HFFc6 (cell line): Measurements from ENCODE around the gene CA14. TPM values are rescaled to one million over a fixed set of nuclear protein-coding genes. Genes with fewer than 3 reads are reported as not detected.
A peak's percentile ranks its signal among the peaks of the same experiment; 100 is the strongest.

Experiments used
- DNase-seq: peaks from one replicate; pipeline ENCODE4 v3.0.0-alpha.2; 2018
- H3K27ac Mint-ChIP-seq: 2 replicates; pipeline ENCODE4 v1.8.0; 2020; ENCODE audit warnings: mild to moderate bottlenecking, mixed read lengths
- H3K27me3 Mint-ChIP-seq: 2 replicates; pipeline ENCODE4 v1.8.0; 2021; ENCODE audit warnings: mild to moderate bottlenecking, moderate library complexity, mixed read lengths; ENCODE audit not compliant: insufficient read depth
- H3K36me3 Mint-ChIP-seq: 2 replicates; pipeline ENCODE4 v1.8.0; 2021; ENCODE audit warnings: low read depth, mixed read lengths
- H3K4me1 Mint-ChIP-seq: 2 replicates; pipeline ENCODE4 v1.8.0; 2020; ENCODE audit warnings: low read depth, mixed read lengths
- H3K4me3 Mint-ChIP-seq: 2 replicates; pipeline ENCODE4 v1.8.0; 2020; ENCODE audit warnings: mild to moderate bottlenecking, moderate library complexity, mixed read lengths
- H3K9me3 Mint-ChIP-seq: 2 replicates; pipeline ENCODE4 v1.8.0; 2020; ENCODE audit warnings: mild to moderate bottlenecking, mixed read lengths
- CTCF ChIP-seq: fragments of 200-600 bp; sonication (generic); IDR thresholded peaks from 2 replicates; pipeline ENCODE4 v1.5.0; 2021; ENCODE audit warnings: antibody characterized with exemption, mild to moderate bottlenecking
- total RNA-seq, 6 experiments: library from RNA; stranded (reverse); fragmentation: NEBNext Ultra II Directional; extraction: Animal tissue kit (Norgen Biotek cat#: 25700); gene quantifications; 2 replicates in 1 of 6; 3 replicates in 5 of 6; pipeline ENCODE4 v1.2.3, GENCODE V29; 2021

Gene CA14
- total RNA-seq, 6 experiments from 2014 or later = not detected

- peaks cover 3% of the 10 kb centered on the region for H3K27me3 Mint-ChIP-seq
- peaks cover 34% of the 10 kb centered on the region for H3K4me1 Mint-ChIP-seq
- peak overlapping the region; percentile 76; the same call in 1 of the 2 replicates for H3K4me3 Mint-ChIP-seq
- peak overlapping the region; percentile 70 for H3K27ac Mint-ChIP-seq
- no peak for TF ChIP-seq CTCF
- peaks cover 4% of the 10 kb centered on the region; the same call in 1 of the 2 replicates for H3K36me3 Mint-ChIP-seq
- no peak for DNase-seq
- no peaks in the 10 kb centered on the region for H3K9me3 Mint-ChIP-seq
These were observed 15.7 kb downstream of the CA14 start for GRCh38 chr1:150273311-150273710.

GRCh38 chr1:150280138-150280707 is 22.6 kb downstream of the CA14 start:
- Mint-ChIP-seq H3K27ac (peak overlapping the region; percentile 98), H3K9me3 (peaks cover 4% of the 10 kb centered on the region), H3K4me3 (peak overlapping the region; percentile 94), H3K27me3 (no peaks in the 10 kb centered on the region; the same call in 1 of the 2 replicates), H3K4me1 (peaks cover 42% of the 10 kb centered on the region), H3K36me3 (peaks cover 5% of the 10 kb centered on the region; the same call in 1 of the 2 replicates)
- DNase-seq = no peak
- no peak for TF ChIP-seq CTCF

- Mint-ChIP-seq H3K36me3 (peaks cover 5% of the 10 kb centered on the region; the same call in 1 of the 2 replicates), H3K9me3 (peaks cover 4% of the 10 kb centered on the region), H3K27me3 (no peaks in the 10 kb centered on the region; the same call in 1 of the 2 replicates), H3K4me1 (peaks cover 42% of the 10 kb centered on the region), H3K4me3 (peak overlapping the region; percentile 94), H3K27ac (peak overlapping the region; percentile 98)
- peak; percentile 62 for DNase-seq
- TF ChIP-seq CTCF = peak; percentile 87
These were observed 23.7 kb downstream of the CA14 start for GRCh38 chr1:150281221-150281757.

GRCh38 chr1:150281758-150282557 is 24.4 kb downstream of the CA14 start, which contains the start of gene CIART:
Gene CIART, plus strand, starts transcription at chr1:150282554. Its CDS starts 714 bp downstream, at chr1:150283268.
- H3K27me3 Mint-ChIP-seq = no peaks in the 10 kb centered on the region; the same call in 1 of the 2 replicates
- TF ChIP-seq CTCF = no peak
- DNase-seq = peak; percentile 100
- peaks cover 5% of the 10 kb centered on the region; the same call in 1 of the 2 replicates for H3K36me3 Mint-ChIP-seq
- H3K27ac Mint-ChIP-seq = peak within 1 kb of the TSS; percentile 98
- peaks cover 42% of the 10 kb centered on the region for H3K4me1 Mint-ChIP-seq
- peaks cover 4% of the 10 kb centered on the region for H3K9me3 Mint-ChIP-seq
- H3K4me3 Mint-ChIP-seq = peak within 1 kb of the TSS; percentile 94

GRCh38 chr1:150282558-150282958 is 25.0 kb downstream of the CA14 start:
- Mint-ChIP-seq H3K4me3 (peak overlapping the region; percentile 94), H3K27me3 (no peaks in the 10 kb centered on the region; the same call in 1 of the 2 replicates), H3K36me3 (peaks cover 5% of the 10 kb centered on the region; the same call in 1 of the 2 replicates), H3K4me1 (peaks cover 42% of the 10 kb centered on the region), H3K9me3 (peaks cover 4% of the 10 kb centered on the region), H3K27ac (peak overlapping the region; percentile 98)
- TF ChIP-seq CTCF = no peak
- DNase-seq = no peak
